Ovary (tissue), 9 donors: Measurements from ENCODE around the gene CDKN2A. TPM values are rescaled to one million over a fixed set of nuclear protein-coding genes. Genes with fewer than 3 reads are reported as not detected.

Source experiments
- DNase-seq, 5 donors: peaks; one replicate each; pipeline ENCODE4 v3.0.0-alpha.2; 2019 to 2020
- H3K27ac ChIP-seq, 2 donors: fragments of 200-600 bp; one replicate each; pipeline versions ENCODE4 v1.5.1 to v1.8.0; 2019 to 2022
- H3K27me3 ChIP-seq: fragments of 200-600 bp; one replicate; pipeline ENCODE4 v1.8.0; 2022
- H3K36me3 ChIP-seq: fragments of 200-600 bp; sonication (generic); one replicate; pipeline ENCODE4 v1.5.1; 2019
- H3K4me1 ChIP-seq: one replicate; pipeline ENCODE4 v1.8.1; 2013; ENCODE audit warnings: mild to moderate bottlenecking, moderate library complexity; ENCODE audit not compliant: insufficient read depth
- H3K4me3 ChIP-seq: fragments of 200-600 bp; sonication (generic); one replicate; pipeline ENCODE4 v1.5.1; 2017
- H3K9me3 ChIP-seq, 2 donors: fragments of 200-600 bp in 1 of 2; sonication (generic) in 1 of 2; one replicate each; pipeline versions ENCODE4 v1.5.1 to v1.8.1; 2013 to 2019; ENCODE audit warnings: mild to moderate bottlenecking in 1 of 2, moderate library complexity in 1 of 2
- CTCF ChIP-seq, 3 donors: fragments of 450-650 bp in 2 of 3; fragments of 200-600 bp in 1 of 3; IDR thresholded peaks; one replicate each; pipeline versions ENCODE4 v1.5.1 to v1.8.0; 2016 to 2022; ENCODE audit warnings: antibody characterized with exemption in 3 of 3, mild to moderate bottlenecking in 1 of 3
- EP300 ChIP-seq: sonication (generic); formaldehyde crosslinking; IDR thresholded peaks from one replicate; pipeline ENCODE4 v1.6.1; 2017; ENCODE audit warnings: antibody characterized with exemption
- POLR2A ChIP-seq: fragments of 450-650 bp; IDR thresholded peaks from one replicate; pipeline ENCODE4 v1.6.1; 2017; ENCODE audit warnings: antibody characterized with exemption, mild to moderate bottlenecking, moderate library complexity
- WGBS, 3 donors: extraction: QIAGEN DNeasy Blood & Tissue Kit in 1 of 3; methylation state at CpG; one replicate each; pipeline versions ENCODE4 v1.1.5 to v1.1.7; 2013 to 2017; 5-methylcytosine and 5-hydroxymethylcytosine counted together
- intact Hi-C, 4 donors: fragments of 100-400 bp; cut with DNase I; formaldehyde crosslinking; loops; one replicate each; pipeline versions ENCODE4 v1.11.0 to v1.15.1; 2022 to 2023
- polyA plus RNA-seq, 2 donors: library from polyadenylated mRNA; stranded (reverse); fragments of 200-250 nt in 1 of 2; fragments of 350-450 nt in 1 of 2; fragmentation: Illumina TruSeq in 1 of 2; extraction: RNeasy Lipid Tissue Mini Kit (QIAGEN cat#74804) in 1 of 2; gene quantifications; one replicate each; pipeline ENCODE4 v1.2.3, GENCODE V29; 2013 to 2014
- total RNA-seq, 7 donors: library from RNA; depleted of rRNA in 2 of 7; stranded (reverse); fragments of >200 nt in 2 of 7; fragmentation: NEBNext Ultra II Directional in 3 of 7; extraction: Animal tissue kit (Norgen Biotek cat#: 25700) in 3 of 7; gene quantifications; one replicate each; pipeline versions ENCODE4 v1.1.0 to v1.2.4, GENCODE V29; 2016 to 2023
- donor health status: DM: no; HTN: no; CAD: no; lungs with moderate emphysema.
- donor health status: DM: no; HTN: no; CAD: no.
- donor health status: Bipolar disorder and iron deficiency.
- donor health status: DM: yes; HTN: yes; CAD: no.
- donor health status: DM: no; HTN: no; CAD: no.
- donor health status: DM: yes; HTN: yes; CAD: no.

Gene CDKN2A
- total and polyA plus RNA-seq, 9 donors, result 0.20 to 7.6 (median 1.0) TPM

- Histone ChIP-seq H3K4me1 (no peaks in the 10 kb centered on the region), H3K36me3 (no peaks in the 10 kb centered on the region), H3K4me3 (no peak overlapping the region), H3K9me3 (no peaks in the 10 kb centered on the region), H3K27me3 (no peaks in the 10 kb centered on the region), H3K27ac (no peak overlapping the region)
- no peak for DNase-seq
- intact Hi-C loops, result no loop called here
- 87 to 92% (median 90%) methylated on average over 2 of the region's 2 CpGs for whole genome bisulfite sequencing, 3 donors
- TF ChIP-seq POLR2A, result no peak
- TF ChIP-seq CTCF (IDR thresholded peaks at IDR 0.05), result no peak
Observed at GRCh38 chr9:21945606-21946005, 48.6 kb downstream of the CDKN2A start.

GRCh38 chr9:21943464-21943863 lies 50.7 kb downstream of the CDKN2A start:
- H3K4me3 ChIP-seq, result no peak overlapping the region
- intact Hi-C loops, result no loop called here
- no peak overlapping the region for H3K27ac ChIP-seq
- H3K4me1 ChIP-seq, result no peaks in the 10 kb centered on the region
- no peaks in the 10 kb centered on the region for H3K36me3 ChIP-seq
- DNase-seq, result no peak
- WGBS, 3 donors, result 87 to 90% (median 89%) methylated on average over 4 of the region's 4 CpGs
- TF ChIP-seq CTCF (IDR thresholded peaks at IDR 0.05) (no peak), POLR2A (no peak), EP300 (no peak)
- H3K27me3 ChIP-seq, result no peaks in the 10 kb centered on the region
- no peaks in the 10 kb centered on the region for H3K9me3 ChIP-seq

- no peak overlapping the region for H3K4me3 ChIP-seq
- H3K27ac ChIP-seq, result no peak overlapping the region
- WGBS, 3 donors, result 85 to 92% (median 90%) methylated on average over 4 of the region's 4 CpGs
- DNase-seq, result no peak
- H3K27me3 ChIP-seq, result no peaks in the 10 kb centered on the region
- no peaks in the 10 kb centered on the region for H3K36me3 ChIP-seq
- intact Hi-C loops, result no loop called here
- TF ChIP-seq EP300 (no peak), CTCF (IDR thresholded peaks at IDR 0.05) (no peak), POLR2A (no peak)
- no peaks in the 10 kb centered on the region for H3K9me3 ChIP-seq
- H3K4me1 ChIP-seq, result no peaks in the 10 kb centered on the region
Observed at GRCh38 chr9:21941337-21941995, 52.7 kb downstream of the CDKN2A start.

GRCh38 chr9:21936161-21936560 lies 58.0 kb downstream of the CDKN2A start:
- 93 to 96% (median 96%) methylated on average over 1 of the region's 1 CpG for WGBS, 3 donors

More at GRCh38 chr9:21936161-21936560, 58.0 kb downstream of the CDKN2A start:
- H3K4me1 ChIP-seq, result no peaks in the 10 kb centered on the region
- H3K4me3 ChIP-seq, result no peak overlapping the region
- H3K9me3 ChIP-seq, result no peaks in the 10 kb centered on the region
- intact Hi-C loops, result no loop called here
- no peak for TF ChIP-seq CTCF (IDR thresholded peaks at IDR 0.05)
- no peak overlapping the region for H3K27ac ChIP-seq
- DNase-seq, result no peak
- H3K27me3 ChIP-seq, result no peaks in the 10 kb centered on the region
- no peaks in the 10 kb centered on the region for H3K36me3 ChIP-seq
